Heart right ventricle (tissue), 16 donors: ENCODE data around the gene RUVBL2. TPM values are rescaled to one million over a fixed set of nuclear protein-coding genes. Genes with fewer than 3 reads are reported as not detected.

Source experiments
- ATAC-seq, 8 donors: fragments of 200-7000 bp; cut with Tn5 transposase; one replicate each; pipeline ENCODE4 v1.9.1; 2020; ENCODE audit warnings: mild to moderate bottlenecking in 8 of 8, moderate library complexity in 8 of 8, moderate number of reproducible peaks in 1 of 8
- DNase-seq, 2 donors: peaks; one replicate each; pipeline ENCODE4 v3.0.0-alpha.2; 2020
- H3K27ac ChIP-seq, 10 donors: fragments of 200-600 bp; sonication (generic) in 2 of 10; one replicate each; pipeline versions ENCODE4 v1.5.0 to v1.8.0; 2020 to 2022; ENCODE audit warnings: mild to moderate bottlenecking in 3 of 10
- H3K27me3 ChIP-seq, 7 donors: fragments of 200-600 bp; one replicate each; pipeline ENCODE4 v1.8.0; 2021 to 2022; ENCODE audit warnings: mild to moderate bottlenecking in 2 of 7
- H3K36me3 ChIP-seq, 9 donors: fragments of 200-600 bp; sonication (generic) in 1 of 9; one replicate each; pipeline versions ENCODE4 v1.5.0 to v1.8.0; 2020 to 2022; ENCODE audit warnings: mild to moderate bottlenecking in 2 of 9
- H3K4me1 ChIP-seq, 9 donors: fragments of 200-600 bp; sonication (generic) in 1 of 9; one replicate each; pipeline versions ENCODE4 v1.5.0 to v1.8.0; 2020 to 2022; ENCODE audit warnings: mild to moderate bottlenecking in 4 of 9
- H3K4me3 ChIP-seq, 10 donors: fragments of 200-600 bp; sonication (generic) in 2 of 10; one replicate each; pipeline versions ENCODE4 v1.5.0 to v1.8.0; 2020 to 2022; ENCODE audit warnings: mild to moderate bottlenecking in 7 of 10, moderate library complexity in 2 of 10
- H3K9me3 ChIP-seq, 11 donors: fragments of 200-600 bp in 10 of 11; sonication (generic) in 2 of 11; one replicate each; pipeline versions ENCODE4 v1.5.0 to v1.8.0; 2013 to 2022; ENCODE audit warnings: mild to moderate bottlenecking in 2 of 11, control low read depth in 1 of 11, moderate library complexity in 1 of 11
- WGBS, 2 donors: extraction: QIAGEN DNeasy Blood & Tissue Kit; methylation state at CpG; one replicate each; pipeline ENCODE4 v1.1.7; 2013; ENCODE audit warnings: inconsistent platforms in 1 of 2; 5-methylcytosine and 5-hydroxymethylcytosine counted together
- intact Hi-C, 10 donors: fragments of 100-400 bp; cut with DNase I; formaldehyde crosslinking; loops; one replicate each; pipeline versions ENCODE4 v1.11.1 to v1.14.2; 2022
- polyA plus RNA-seq, 2 donors: library from polyadenylated mRNA; stranded (reverse); fragments of 200-250 nt; gene quantifications; one replicate each; pipeline ENCODE4 v1.2.3, GENCODE V29; 2013
- total RNA-seq, 10 donors: library from RNA; stranded (reverse); fragmentation: NEBNext Ultra II Directional in 3 of 10; extraction: Animal tissue kit (Norgen Biotek cat#: 25700) in 3 of 10; gene quantifications; one replicate each; pipeline versions ENCODE4 v1.2.1 to v1.2.4, GENCODE V29; 2021 to 2023
- TF ChIP-seq, protein P1 (sequence below), 9 donors: fragments of 200-600 bp; sonication (generic) in 2 of 9; IDR thresholded peaks; one replicate each; pipeline versions ENCODE4 v1.5.0 to v1.8.0; 2021 to 2022; ENCODE audit warnings: antibody characterized with exemption in 9 of 9, mild to moderate bottlenecking in 5 of 9, moderate library complexity in 1 of 9
- donor health status: Arrhythmogenic right ventricular cardiomyopathy.
- donor health status: ischemic (EF 13 %, LVEDD 7.1; RV severe dilation, severe dysfunction).
- donor health status: healthy with polysubstance abuse.
- donor health status: DM: no; HTN: yes; CAD: no.
- donor health status: DM: no; HTN: no; CAD: no.
- donor health status: ischemic (EF 25% LVEDD 6.9; RV normal size, moderate dysfunction).
- donor health status: ischemic (EF 25% LVEDD 5.7; RV mildly dilated, moderate dysfunction).
- donor health status: healthy.
- donor health status: DM: yes; HTN: yes; CAD: no.
- donor health status: Ischemic cardiomyopathy.
- donor health status: ischemic (EF 35%, LVEDD 5.7; RV mildly dilated, moderate dysfunction).
- donor health status: nonischemic (EF 11% LVEDD 7.7; RV severe dilation, severe dysfunction).
- donor health status: DM: yes; HTN: yes; CAD: no.
- donor health status: PGD.
- donor health status: ischemic (EF 29% LVEDD 5.4; RV normal size, mild dysfunction).
- donor health status: nonischemic (EF 23%, LVEDD 6.1; RV moderate dilation, normal function).

Gene RUVBL2
- total and polyA plus RNA-seq, 12 donors, result 40.1 to 108 (median 49.8) TPM

DNA sequence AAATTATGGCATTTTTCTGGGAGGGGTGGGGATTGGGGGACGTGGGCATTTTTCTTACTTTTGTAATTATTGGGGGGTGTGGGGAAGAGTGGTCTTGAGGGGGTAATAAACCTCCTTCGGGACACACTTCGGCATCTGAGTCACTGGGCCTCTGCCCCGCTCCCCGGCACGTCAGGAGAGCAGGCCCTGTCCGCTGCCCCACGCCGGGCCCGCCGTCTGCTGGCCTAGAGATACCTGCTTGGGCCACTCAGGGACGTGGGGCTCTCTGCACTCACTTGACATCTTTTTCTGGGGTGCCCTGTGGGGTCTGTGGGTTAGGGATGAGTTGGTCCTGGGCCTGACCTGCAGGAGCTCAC is 32.0 kb upstream of the RUVBL2 start:
- ATAC-seq (no peak), DNase-seq (no peak)
- H3K27ac ChIP-seq, result peak overlapping the region in 7 of 10 donors; percentile 19 to 96 (median 87)
- intact Hi-C loops, result loop anchor here in 5 of 10 donors (10.0 kb wide), 3 partner anchors 87 to 327 kb away; partner anchors contain the start of genes CA11 (in 2 of the 5), DBP (in 2 of the 5) and PPP1R15A (in 2 of the 5)
- H3K36me3 ChIP-seq, result peaks cover 0 to 33% (median 6%) of the 10 kb centered on the region in 9 donors
- H3K9me3 ChIP-seq, result no peaks in the 10 kb centered on the region
- WGBS, 2 donors, result 87% methylated on average over 12 of the region's 12 CpGs
- H3K27me3 ChIP-seq, result no peaks in the 10 kb centered on the region
- no peak overlapping the region for H3K4me3 ChIP-seq
- peaks cover 15 to 45% (median 27%) of the 10 kb centered on the region in 9 donors for H3K4me1 ChIP-seq
- TF ChIP-seq, protein P1, sequence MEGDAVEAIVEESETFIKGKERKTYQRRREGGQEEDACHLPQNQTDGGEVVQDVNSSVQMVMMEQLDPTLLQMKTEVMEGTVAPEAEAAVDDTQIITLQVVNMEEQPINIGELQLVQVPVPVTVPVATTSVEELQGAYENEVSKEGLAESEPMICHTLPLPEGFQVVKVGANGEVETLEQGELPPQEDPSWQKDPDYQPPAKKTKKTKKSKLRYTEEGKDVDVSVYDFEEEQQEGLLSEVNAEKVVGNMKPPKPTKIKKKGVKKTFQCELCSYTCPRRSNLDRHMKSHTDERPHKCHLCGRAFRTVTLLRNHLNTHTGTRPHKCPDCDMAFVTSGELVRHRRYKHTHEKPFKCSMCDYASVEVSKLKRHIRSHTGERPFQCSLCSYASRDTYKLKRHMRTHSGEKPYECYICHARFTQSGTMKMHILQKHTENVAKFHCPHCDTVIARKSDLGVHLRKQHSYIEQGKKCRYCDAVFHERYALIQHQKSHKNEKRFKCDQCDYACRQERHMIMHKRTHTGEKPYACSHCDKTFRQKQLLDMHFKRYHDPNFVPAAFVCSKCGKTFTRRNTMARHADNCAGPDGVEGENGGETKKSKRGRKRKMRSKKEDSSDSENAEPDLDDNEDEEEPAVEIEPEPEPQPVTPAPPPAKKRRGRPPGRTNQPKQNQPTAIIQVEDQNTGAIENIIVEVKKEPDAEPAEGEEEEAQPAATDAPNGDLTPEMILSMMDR (IDR thresholded peaks at IDR 0.05), result no peak

DNA sequence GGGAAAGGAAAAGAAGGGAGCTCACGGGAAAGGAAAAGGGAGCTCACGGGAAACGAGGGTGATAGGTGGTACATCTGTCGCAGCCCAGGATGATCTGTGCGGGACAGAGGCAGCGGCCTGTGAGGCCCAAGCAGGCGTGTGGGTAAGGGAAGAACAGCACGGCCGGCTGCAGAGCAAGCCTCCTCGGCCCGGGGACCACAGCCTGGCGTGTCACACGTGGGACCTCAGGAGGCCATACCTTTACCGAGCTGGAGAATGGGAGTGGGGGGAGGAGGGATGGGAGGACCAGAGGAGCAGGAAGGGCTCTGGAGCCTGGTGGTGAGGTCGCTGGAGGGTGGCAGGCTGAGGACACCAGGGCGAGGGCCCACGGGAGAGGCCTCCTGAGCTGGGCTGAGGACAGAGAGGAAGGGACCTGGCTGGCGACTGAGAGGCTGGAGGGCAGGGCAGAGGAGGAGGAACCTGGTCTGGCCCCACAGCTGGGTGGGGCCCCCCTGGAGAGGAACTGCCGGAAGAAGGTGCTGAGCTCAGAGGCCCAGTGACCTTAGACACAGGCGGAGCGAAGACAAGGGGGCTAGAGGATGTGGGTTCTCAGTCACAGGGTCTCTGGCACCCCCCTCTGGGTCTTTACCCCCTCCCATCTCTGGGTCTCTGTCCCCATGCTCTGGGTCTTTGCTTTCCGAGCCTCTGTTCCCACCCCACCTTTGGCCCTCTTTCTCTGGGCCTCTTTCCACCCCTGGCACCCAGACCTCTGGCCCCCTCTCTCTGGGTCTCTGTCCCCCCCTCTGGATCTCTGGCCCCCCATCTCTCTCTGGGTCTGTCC is 31.4 kb upstream of the RUVBL2 start:
- Histone ChIP-seq H3K27me3 (no peaks in the 10 kb centered on the region), H3K9me3 (no peaks in the 10 kb centered on the region), H3K4me1 (peaks cover 15 to 50% (median 31%) of the 10 kb centered on the region in 9 donors), H3K27ac (peak overlapping the region in 9 of 10 donors; percentile 15 to 96 (median 87)), H3K4me3 (peak overlapping the region in 1 of 10 donors; percentile 26), H3K36me3 (peaks cover 0 to 33% (median 10%) of the 10 kb centered on the region in 9 donors)
- TF ChIP-seq, protein P1 (IDR thresholded peaks at IDR 0.05), result no peak
- ATAC-seq, result peak in 2 of 8 donors; percentile 3 to 31
- intact Hi-C loops, result loop anchor here in 5 of 10 donors (10.0 kb wide), 3 partner anchors 87 to 327 kb away; partner anchors contain the start of genes CA11 (in 2 of the 5), DBP (in 2 of the 5) and PPP1R15A (in 2 of the 5)
- peak; percentile 54 to 59 for DNase-seq
- WGBS, 2 donors, result 66 to 67% methylated on average over 22 of the region's 22 CpGs

DNA sequence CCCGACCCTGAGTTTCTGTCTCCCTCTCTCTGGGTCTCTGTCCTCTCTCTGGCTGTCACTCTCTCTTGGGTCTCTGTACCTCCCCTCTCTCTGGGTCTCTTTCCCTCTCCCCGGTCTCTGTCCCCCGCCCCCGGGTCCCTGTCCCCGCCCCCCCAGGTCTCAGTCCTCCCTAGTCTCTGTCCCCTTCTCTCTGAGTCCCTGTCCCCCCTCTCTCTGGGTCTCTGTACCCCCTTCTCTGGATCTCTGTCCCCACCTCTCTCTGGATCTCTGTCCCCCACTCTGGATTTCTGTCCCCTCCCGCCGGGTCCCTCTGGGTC is 30.9 kb upstream of the RUVBL2 start:
- Histone ChIP-seq H3K27ac (peak overlapping the region in 8 of 10 donors; percentile 15 to 96 (median 90)), H3K4me1 (peaks cover 15 to 56% (median 37%) of the 10 kb centered on the region in 9 donors), H3K9me3 (no peaks in the 10 kb centered on the region), H3K36me3 (peaks cover 0 to 33% (median 10%) of the 10 kb centered on the region in 9 donors), H3K27me3 (no peaks in the 10 kb centered on the region), H3K4me3 (peak overlapping the region in 1 of 10 donors; percentile 26)
- WGBS, 2 donors, result 65 to 66% methylated on average over 7 of the region's 7 CpGs
- ATAC-seq, result no peak
- intact Hi-C loops, result loop anchor here in 5 of 10 donors (10.0 kb wide), 3 partner anchors 88 to 328 kb away; partner anchors contain the start of genes CA11 (in 2 of the 5), DBP (in 2 of the 5) and PPP1R15A (in 2 of the 5)
- TF ChIP-seq, protein P1 (IDR thresholded peaks at IDR 0.05), result no peak
- no peak for DNase-seq

DNA sequence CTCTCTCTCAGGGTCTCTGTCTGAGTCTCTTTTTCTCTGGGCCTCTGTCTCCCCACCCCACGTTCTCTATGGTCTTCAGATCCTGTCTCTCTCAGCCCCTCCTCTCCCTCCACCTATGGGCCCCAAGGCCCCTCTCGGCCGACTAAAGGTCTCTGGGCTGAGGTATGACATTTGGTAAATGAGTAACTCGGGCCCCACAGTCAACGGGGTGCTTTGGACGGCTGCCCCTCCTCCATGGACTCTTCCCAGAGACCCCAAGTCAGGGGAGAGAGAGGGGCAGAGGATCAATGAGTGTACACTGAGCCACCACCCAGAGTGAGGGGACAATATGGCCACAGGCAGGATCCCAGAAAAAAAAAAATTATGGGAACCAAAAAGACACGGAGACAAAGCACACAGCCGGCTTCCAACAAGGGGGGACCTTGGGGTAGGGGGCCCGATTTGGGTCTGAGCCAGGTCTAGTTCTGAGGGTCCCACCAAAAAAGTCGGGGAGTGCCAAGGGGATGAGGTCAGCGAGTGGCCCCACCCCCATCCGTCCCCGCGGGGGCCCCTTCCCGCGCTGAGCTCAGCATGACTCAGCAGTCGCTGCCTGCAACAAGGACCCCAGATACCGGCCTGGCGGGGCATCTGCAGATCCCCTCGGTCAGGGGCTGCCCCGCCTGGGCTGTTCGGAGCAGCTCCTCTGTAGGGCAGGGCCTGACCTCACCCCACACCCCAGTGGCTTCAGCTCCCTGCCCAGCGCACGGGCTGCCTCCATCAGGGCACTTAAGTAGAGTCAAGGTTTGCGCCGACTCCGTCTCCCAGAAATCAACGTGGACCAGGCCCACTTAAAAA is 30.1 kb upstream of the RUVBL2 start:
- TF ChIP-seq, protein P1 (IDR thresholded peaks at IDR 0.05), result no peak
- peaks cover 0 to 33% (median 12%) of the 10 kb centered on the region in 9 donors for H3K36me3 ChIP-seq
- H3K9me3 ChIP-seq, result no peaks in the 10 kb centered on the region
- ATAC-seq (peak; percentile 5 to 38 (median 26)), DNase-seq (peak; percentile 78 to 82)
- peaks cover 15 to 64% (median 45%) of the 10 kb centered on the region in 9 donors for H3K4me1 ChIP-seq
- WGBS, 2 donors, result 17 to 19% methylated on average over 28 of the region's 28 CpGs
- H3K27ac ChIP-seq, result peak overlapping the region; percentile 72 to 96 (median 89)
- H3K27me3 ChIP-seq, result no peaks in the 10 kb centered on the region
- intact Hi-C loops, result loop anchor here in 6 of 10 donors (2.0 to 10.0 kb wide), 5 partner anchors 89 to 329 kb away; partner anchors contain the start of genes PPP1R15A (in 3 of the 6), CA11 (in 2 of the 6) and DBP (in 2 of the 6)
- peak overlapping the region in 9 of 10 donors; percentile 7 to 100 (median 88) for H3K4me3 ChIP-seq
